ENCODE results near the gene PTPRQ. TPM values are rescaled to one million over a fixed set of nuclear protein-coding genes. Genes with fewer than 3 reads are reported as not detected.

PTPRQ gene
- total RNA-seq, 4 donors from 2014 or later = 1.8 to 12.8 (median 3.4) TPM

- no peaks in the 10 kb centered on the region for H3K27me3 ChIP-seq
- H3K9me3 ChIP-seq = no peaks in the 10 kb centered on the region
- no peak for DNase-seq (ENCODE audit: low spot score in 2 of 2)
- TF ChIP-seq POLR2A (IDR thresholded peaks at IDR 0.05) (no peak), EP300 (IDR thresholded peaks at IDR 0.05) (no peak)
- H3K4me1 ChIP-seq = no peaks in the 10 kb centered on the region
- no peak overlapping the region for H3K4me3 ChIP-seq
- H3K27ac ChIP-seq = no peak overlapping the region
- H3K36me3 ChIP-seq = no peaks in the 10 kb centered on the region
Observed at GRCh38 chr12:80589077-80589476, 145.0 kb downstream of the PTPRQ start.

- Histone ChIP-seq H3K4me1 (no peaks in the 10 kb centered on the region), H3K27ac (no peak overlapping the region), H3K4me3 (no peak overlapping the region), H3K27me3 (no peaks in the 10 kb centered on the region), H3K36me3 (no peaks in the 10 kb centered on the region), H3K9me3 (no peaks in the 10 kb centered on the region)
- DNase-seq (ENCODE audit: low spot score in 2 of 2) = no peak
- no peak for TF ChIP-seq POLR2A (IDR thresholded peaks at IDR 0.05)
- 93 to 99% methylated on average over 4 of the region's 4 CpGs for WGBS, 2 donors
Observed at GRCh38 chr12:80590085-80590484, 146.1 kb downstream of the PTPRQ start.

GRCh38 chr12:80593766-80594165 is 149.7 kb downstream of the PTPRQ start:
- no peak overlapping the region for H3K4me3 ChIP-seq
- H3K27me3 ChIP-seq = no peaks in the 10 kb centered on the region
- 26 to 46% methylated on average over 1 of the region's 1 CpG for whole genome bisulfite sequencing, 2 donors
- H3K4me1 ChIP-seq = no peaks in the 10 kb centered on the region
- no peak overlapping the region for H3K27ac ChIP-seq
- H3K36me3 ChIP-seq = no peaks in the 10 kb centered on the region
- DNase-seq (ENCODE audit: low spot score in 2 of 2) = no peak
- no peaks in the 10 kb centered on the region for H3K9me3 ChIP-seq
- no peak for TF ChIP-seq POLR2A (IDR thresholded peaks at IDR 0.05)
- no peak for TF ChIP-seq CTCF (IDR thresholded peaks at IDR 0.05)
- TF ChIP-seq EP300 (IDR thresholded peaks at IDR 0.05) = no peak

GRCh38 chr12:80596509-80596908 is 152.5 kb downstream of the PTPRQ start:
- TF ChIP-seq EP300 (IDR thresholded peaks at IDR 0.05) (no peak), POLR2A (IDR thresholded peaks at IDR 0.05) (no peak), CTCF (IDR thresholded peaks at IDR 0.05) (no peak)
- Histone ChIP-seq H3K27me3 (no peaks in the 10 kb centered on the region), H3K27ac (no peak overlapping the region), H3K9me3 (no peaks in the 10 kb centered on the region), H3K4me1 (no peaks in the 10 kb centered on the region), H3K4me3 (no peak overlapping the region), H3K36me3 (no peaks in the 10 kb centered on the region)
- DNase-seq (ENCODE audit: low spot score in 2 of 2) = no peak

- H3K27me3 ChIP-seq = no peaks in the 10 kb centered on the region
- H3K36me3 ChIP-seq = no peaks in the 10 kb centered on the region
- TF ChIP-seq EP300 (IDR thresholded peaks at IDR 0.05) (no peak), CTCF (IDR thresholded peaks at IDR 0.05) (peak in 3 of 5 experiments; percentile 9 to 17 (median 15)), POLR2A (IDR thresholded peaks at IDR 0.05) (no peak)
- no peak for DNase-seq (ENCODE audit: low spot score in 2 of 2)
- H3K4me3 ChIP-seq = no peak overlapping the region
- 68 to 70% methylated on average over 5 of the region's 5 CpGs for WGBS, 2 donors
- H3K4me1 ChIP-seq = no peaks in the 10 kb centered on the region
- H3K27ac ChIP-seq = no peak overlapping the region
- no peaks in the 10 kb centered on the region for H3K9me3 ChIP-seq
Observed at GRCh38 chr12:80598004-80598606, 154.1 kb downstream of the PTPRQ start.

- TF ChIP-seq POLR2A (IDR thresholded peaks at IDR 0.05) (no peak), CTCF (IDR thresholded peaks at IDR 0.05) (no peak), EP300 (IDR thresholded peaks at IDR 0.05) (no peak)
- H3K36me3 ChIP-seq = no peaks in the 10 kb centered on the region
- H3K9me3 ChIP-seq = no peaks in the 10 kb centered on the region
- no peak overlapping the region for H3K4me3 ChIP-seq
- DNase-seq (ENCODE audit: low spot score in 2 of 2) = no peak
- no peaks in the 10 kb centered on the region for H3K27me3 ChIP-seq
- H3K27ac ChIP-seq = no peak overlapping the region
- H3K4me1 ChIP-seq = no peaks in the 10 kb centered on the region
- WGBS, 2 donors = 87 to 92% methylated on average over 3 of the region's 3 CpGs
Observed at GRCh38 chr12:80602455-80602854, 158.4 kb downstream of the PTPRQ start.

Data from tibial nerve (tissue), 4 donors.